Naive thymus-derived CD8-positive, alpha-beta T cell (primary cell): ENCODE data around the gene MARCHF2. TPM values are rescaled to one million over a fixed set of nuclear protein-coding genes. Genes with fewer than 3 reads are reported as not detected.
A peak's percentile ranks its signal among the peaks of the same experiment; 100 is the strongest.

Source experiments
- ATAC-seq, 2 donors: fragments of 150-1000 bp; cut with Tn5 transposase in 1 of 2; sonication (Bioruptor Pico), chemical (Tn5 transposase) in 1 of 2; 1 replicate in 1 of 2; 2 replicates in 1 of 2; pipeline ENCODE4 v1.10.0; 2021; ENCODE audit warnings: mild to moderate bottlenecking in 2 of 2, moderate library complexity in 2 of 2
- POLR2A ChIA-PET: fragments of 350-600 bp; sonication (Branson Sonifier 250); formaldehyde crosslinking; loops from one replicate; lab custom pipeline; 2021; ENCODE audit warnings: antibody characterized with exemption; lab: Charles Lee
- DNase-seq, 10 donors: peaks; one replicate each; pipeline versions ENCODE4 v3.0.0 to v3.0.0-alpha.2; 2020 to 2022
- H3K27ac Mint-ChIP-seq, 10 donors: one replicate each; pipeline ENCODE4 v1.8.0; 2020 to 2022; ENCODE audit warnings: mild to moderate bottlenecking in 10 of 10, mixed read lengths in 10 of 10, moderate library complexity in 4 of 10, inconsistent platforms in 1 of 10
- H3K27me3 Mint-ChIP-seq, 5 donors: one replicate each; pipeline ENCODE4 v1.8.0; 2021 to 2022; ENCODE audit warnings: mixed read lengths in 5 of 5
- H3K36me3 Mint-ChIP-seq, 3 donors: one replicate each; pipeline ENCODE4 v1.8.0; 2020 to 2022; ENCODE audit warnings: mixed read lengths in 3 of 3, mild to moderate bottlenecking in 2 of 3, inconsistent platforms in 1 of 3
- H3K4me1 Mint-ChIP-seq, 4 donors: one replicate each; pipeline ENCODE4 v1.8.0; 2021 to 2022; ENCODE audit warnings: mixed read lengths in 4 of 4
- H3K4me3 Mint-ChIP-seq, 10 donors: one replicate each; pipeline ENCODE4 v1.8.0; 2020 to 2022; ENCODE audit warnings: mild to moderate bottlenecking in 10 of 10, mixed read lengths in 10 of 10, moderate library complexity in 6 of 10, inconsistent platforms in 1 of 10
- H3K9me3 Mint-ChIP-seq, 9 donors: one replicate each; pipeline ENCODE4 v1.8.0; 2020 to 2022; ENCODE audit warnings: mixed read lengths in 9 of 9, mild to moderate bottlenecking in 3 of 9, inconsistent platforms in 1 of 9, moderate library complexity in 1 of 9
- polyA plus RNA-seq, 3 donors: library from polyadenylated mRNA; unstranded; fragments of 300-500 nt; fragmentation: Illumina TruSeq; gene quantifications; one replicate each; pipeline ENCODE4 v1.2.3, GENCODE V29; 2021
- total RNA-seq, 8 experiments: library from RNA in 2 of 8; stranded (reverse) in 2 of 8; gene quantifications; one replicate each; pipeline ENCODE4 v1.2.3 and lab custom pipeline; 2021 to 2026

Gene MARCHF2
- total and polyA plus RNA-seq, 5 experiments from 2014 or later: 21.1 to 40.1 (median 31.4) TPM

DNA sequence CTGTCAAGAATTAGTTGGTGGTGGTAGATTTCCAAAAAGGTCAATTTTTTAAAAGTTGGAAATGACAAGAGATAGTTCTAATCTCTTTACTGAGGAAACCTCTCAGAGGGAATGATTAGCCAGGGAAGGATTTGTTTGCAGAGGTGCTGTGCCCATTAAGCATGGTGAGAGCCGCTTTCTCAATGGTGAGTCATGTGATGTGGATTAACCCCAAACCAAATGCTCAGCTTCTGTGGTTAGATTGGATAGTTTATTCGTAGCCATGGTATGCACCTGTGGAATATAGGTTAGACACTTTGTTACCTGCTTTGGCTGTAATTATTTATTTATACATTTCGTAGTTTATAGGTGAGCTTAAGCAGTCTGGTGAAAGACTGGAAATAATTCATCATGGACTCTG lies 38.8 kb downstream of the MARCHF2 start:
- no peaks in the 10 kb centered on the region for H3K27me3 Mint-ChIP-seq

DNA sequence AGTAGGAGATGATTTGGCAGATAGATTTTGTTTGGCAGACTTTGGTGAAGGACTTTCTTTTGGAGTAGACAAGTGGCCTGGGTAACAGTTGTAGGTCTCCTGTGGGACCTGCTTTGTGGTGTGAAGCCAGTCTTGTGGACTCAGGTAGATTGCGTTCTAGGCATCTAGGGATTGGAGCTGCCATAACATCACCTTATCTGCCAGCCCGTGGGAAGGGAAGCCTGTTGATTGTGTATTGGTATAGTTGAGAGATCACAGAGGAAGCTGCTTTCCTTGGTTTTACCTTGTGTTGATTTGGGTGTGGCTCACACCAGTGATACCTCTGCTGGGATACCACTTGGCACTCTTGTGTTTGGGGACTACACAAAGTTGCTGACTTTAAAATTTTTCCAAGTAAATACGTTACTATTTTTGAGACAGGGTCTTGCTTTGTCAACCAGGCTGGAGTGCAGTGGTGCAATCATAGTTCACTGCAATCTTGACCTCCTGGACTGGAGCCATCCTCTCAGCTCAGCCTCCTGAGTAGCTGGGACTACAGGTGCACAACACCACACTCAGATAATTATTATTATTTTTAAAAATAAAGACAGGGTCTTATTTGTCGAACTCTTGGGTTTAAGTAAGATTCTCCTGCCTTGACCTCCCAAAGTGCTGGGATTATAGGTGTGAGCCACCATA lies 39.5 kb downstream of the MARCHF2 start:
- Mint-ChIP-seq H3K4me3 (peak overlapping the region in 9 of 10 donors; percentile 4 to 73 (median 46)), H3K4me1 (peaks cover 40 to 90% (median 81%) of the 10 kb centered on the region in 4 donors), H3K36me3 (peaks cover 0 to 81% (median 2%) of the 10 kb centered on the region in 3 donors), H3K27ac (peak overlapping the region in 6 of 10 donors; percentile 12 to 76 (median 72)), H3K9me3 (no peaks in the 10 kb centered on the region), H3K27me3 (no peaks in the 10 kb centered on the region)
- DNase-seq (no peak), ATAC-seq (no peak)
- POLR2A ChIA-PET: interaction anchor here (0.7 to 1.1 kb wide), 3 partner anchors 13 to 42 kb away, joined by 3 to 5 read pairs (median 3); no protein-coding TSS in a partner anchor

More for the DNA sequence above, 38.8 kb downstream of the MARCHF2 start:
- POLR2A ChIA-PET: interaction anchor here (0.6 kb wide), 2 partner anchors 18 to 89 kb away, joined by 4 to 5 read pairs; no protein-coding TSS in a partner anchor
- Mint-ChIP-seq H3K9me3 (no peaks in the 10 kb centered on the region), H3K36me3 (peaks cover 0 to 81% (median 5%) of the 10 kb centered on the region in 3 donors), H3K4me3 (peak overlapping the region in 9 of 10 donors; percentile 19 to 73 (median 60)), H3K27ac (peak overlapping the region in 6 of 10 donors; percentile 11 to 75 (median 35)), H3K4me1 (peaks cover 45 to 90% (median 85%) of the 10 kb centered on the region in 4 donors)
- DNase-seq (no peak), ATAC-seq (peak; percentile 51 to 54)

DNA sequence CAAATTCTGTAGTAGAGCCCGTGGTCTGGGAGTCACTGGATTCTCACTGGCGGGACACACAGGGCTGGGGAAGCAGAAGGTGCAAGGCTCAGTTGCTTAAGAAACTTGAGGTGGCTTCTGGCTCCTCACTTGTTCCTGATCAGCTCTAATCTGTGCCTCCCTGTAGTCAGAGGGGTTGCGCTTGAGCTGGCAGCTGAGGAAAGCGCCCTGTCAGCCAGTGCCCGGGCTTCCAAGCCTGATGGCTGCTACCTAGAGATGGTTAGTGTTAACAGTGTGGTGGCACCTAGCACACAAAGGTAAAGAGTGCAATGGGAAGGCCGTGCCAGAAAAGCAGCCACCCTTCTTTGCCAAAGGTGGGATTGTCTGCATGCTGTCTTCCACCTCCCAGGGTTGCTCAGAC lies 40.5 kb downstream of the MARCHF2 start:
- no peak for ATAC-seq
- Mint-ChIP-seq H3K27ac (peak overlapping the region in 7 of 10 donors; percentile 12 to 90 (median 63)), H3K4me3 (peak overlapping the region in 9 of 10 donors; percentile 1 to 71 (median 38)), H3K4me1 (peaks cover 42 to 93% (median 84%) of the 10 kb centered on the region in 4 donors), H3K27me3 (no peaks in the 10 kb centered on the region), H3K9me3 (no peaks in the 10 kb centered on the region), H3K36me3 (peaks cover 0 to 81% (median 2%) of the 10 kb centered on the region in 3 donors)
- POLR2A ChIA-PET: interaction anchor here (1.1 kb wide), 2 partner anchors 12 to 26 kb away, joined by 3 to 5 read pairs; no protein-coding TSS in a partner anchor
- DNase-seq: no peak

DNA sequence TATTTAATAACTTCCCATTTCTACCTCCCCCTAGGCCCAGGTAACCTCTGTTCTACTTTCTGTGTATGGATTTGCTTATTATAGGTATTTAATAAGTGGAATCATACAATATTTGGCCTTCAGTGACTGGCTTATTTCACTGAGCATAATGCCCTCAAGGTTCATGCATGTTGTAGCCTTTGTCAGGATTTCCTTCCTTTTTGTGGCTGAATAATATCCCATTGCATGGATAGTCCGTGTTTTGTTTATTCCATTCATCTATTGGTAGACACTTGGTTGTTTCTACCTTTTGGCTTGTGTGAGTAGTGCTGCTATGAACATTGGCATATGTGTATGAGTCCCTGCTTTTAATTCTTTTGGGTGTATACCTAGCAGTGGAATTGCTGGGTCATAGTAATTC lies 41.1 kb downstream of the MARCHF2 start:
- peaks cover 39 to 94% (median 85%) of the 10 kb centered on the region in 4 donors for H3K4me1 Mint-ChIP-seq
- peak overlapping the region in 5 of 10 donors; percentile 1 to 59 (median 38) for H3K4me3 Mint-ChIP-seq
- POLR2A ChIA-PET: interaction anchor here (0.7 kb wide), 1 partner anchor 76 kb away, joined by 9 read pairs; no protein-coding TSS in a partner anchor

DNA sequence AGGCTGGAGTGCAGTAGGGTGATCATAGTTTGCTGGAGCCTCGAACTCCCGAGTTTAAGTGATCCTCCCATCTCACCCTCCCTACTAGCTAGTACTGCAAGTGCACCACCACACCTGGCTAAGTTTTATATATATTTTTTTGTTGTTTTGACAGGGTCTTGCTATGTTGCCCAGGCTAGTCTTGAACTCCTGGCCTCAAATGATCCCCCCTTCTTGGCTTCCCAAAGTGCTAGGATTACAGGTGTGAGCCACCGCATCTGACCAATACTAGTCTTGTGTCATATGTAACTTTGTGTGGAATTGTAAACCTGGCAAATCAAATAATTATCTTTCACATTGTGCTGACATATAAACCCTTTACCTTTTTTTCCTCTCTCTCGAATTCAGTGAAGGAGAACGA lies 41.9 kb downstream of the MARCHF2 start:
- DNase-seq (no peak), ATAC-seq (no peak)
- Mint-ChIP-seq H3K27ac (peak overlapping the region in 3 of 10 donors; percentile 21 to 41 (median 27)), H3K4me1 (peaks cover 38 to 97% (median 88%) of the 10 kb centered on the region in 4 donors), H3K36me3 (peaks cover 0 to 85% (median 3%) of the 10 kb centered on the region in 3 donors), H3K9me3 (no peaks in the 10 kb centered on the region), H3K4me3 (peak overlapping the region in 6 of 10 donors; percentile 2 to 38 (median 20)), H3K27me3 (no peaks in the 10 kb centered on the region)
- POLR2A ChIA-PET: interaction anchor here (0.6 to 0.7 kb wide), 2 partner anchors 76 to 249 kb away, joined by 3 to 9 read pairs; no protein-coding TSS in a partner anchor

More for the DNA sequence above, 41.1 kb downstream of the MARCHF2 start:
- Mint-ChIP-seq H3K27me3 (no peaks in the 10 kb centered on the region), H3K36me3 (peaks cover 0 to 81% (median 2%) of the 10 kb centered on the region in 3 donors), H3K27ac (peak overlapping the region in 3 of 10 donors; percentile 21 to 90 (median 63)), H3K9me3 (no peaks in the 10 kb centered on the region)
- DNase-seq (no peak), ATAC-seq (no peak)

DNA sequence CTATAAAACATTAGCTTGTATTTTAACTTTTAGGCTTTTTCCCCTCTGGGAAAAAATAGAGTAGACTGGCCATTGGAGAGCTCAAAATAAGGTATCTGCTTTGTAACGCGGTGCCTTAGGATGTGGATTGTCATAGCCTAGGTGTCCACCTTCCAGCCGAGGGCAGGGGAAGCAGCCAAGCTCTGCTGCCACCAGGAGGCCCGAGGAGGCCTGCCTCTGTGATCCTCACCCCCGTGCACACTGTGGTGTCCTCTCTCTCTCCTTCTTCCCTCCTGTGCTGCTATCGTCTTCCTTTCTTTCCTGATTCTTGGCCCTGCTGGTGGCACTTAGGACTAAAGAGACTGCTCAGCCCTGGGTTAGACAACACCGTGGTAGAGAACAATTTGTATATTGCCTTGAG lies 43.0 kb downstream of the MARCHF2 start:
- Mint-ChIP-seq H3K4me3 (peak overlapping the region in 3 of 10 donors; percentile 12 to 37 (median 26)), H3K27ac (peak overlapping the region in 5 of 10 donors; percentile 19 to 66 (median 32)), H3K27me3 (no peaks in the 10 kb centered on the region), H3K36me3 (peaks cover 0 to 87% (median 6%) of the 10 kb centered on the region in 3 donors), H3K9me3 (no peaks in the 10 kb centered on the region), H3K4me1 (peaks cover 40 to 97% (median 92%) of the 10 kb centered on the region in 4 donors)
- ATAC-seq (peak in 1 of 2 donors; percentile 33), DNase-seq (no peak)
- POLR2A ChIA-PET: interaction anchor here (0.5 to 1.0 kb wide), 5 partner anchors 11 to 156 kb away, joined by 3 to 6 read pairs (median 3); partner anchors contain the start of gene HNRNPM

DNA sequence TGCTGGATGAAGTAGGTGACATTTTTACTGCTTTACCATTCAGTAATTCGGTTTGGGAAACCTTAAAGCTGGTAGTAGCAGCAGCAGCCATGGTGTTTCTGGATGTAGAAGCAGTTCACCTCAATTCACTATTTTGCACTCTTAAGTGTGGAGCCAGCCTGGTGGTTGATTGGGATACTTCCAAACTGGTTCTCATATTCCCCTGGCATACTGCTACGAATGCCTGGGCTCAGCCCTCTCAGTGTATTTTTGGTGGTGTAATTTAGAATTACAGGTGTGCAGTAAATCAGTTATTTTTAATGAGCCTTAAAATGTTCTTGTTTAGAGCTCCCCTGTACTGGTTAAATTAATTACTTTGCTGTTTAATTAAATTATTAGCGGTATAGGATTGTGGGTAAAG lies 44.1 kb downstream of the MARCHF2 start:
- H3K4me1 Mint-ChIP-seq: peaks cover 36 to 95% (median 91%) of the 10 kb centered on the region in 4 donors
- no peaks in the 10 kb centered on the region for H3K27me3 Mint-ChIP-seq
- no peaks in the 10 kb centered on the region for H3K9me3 Mint-ChIP-seq
- ATAC-seq (no peak), DNase-seq (no peak)
- peaks cover 0 to 84% (median 6%) of the 10 kb centered on the region in 3 donors for H3K36me3 Mint-ChIP-seq
- POLR2A ChIA-PET: interaction anchor here (0.6 to 1.5 kb wide), 3 partner anchors 8 to 1950 kb away, joined by 3 read pairs; no protein-coding TSS in a partner anchor
- no peak overlapping the region for H3K4me3 Mint-ChIP-seq
- H3K27ac Mint-ChIP-seq: peak overlapping the region in 1 of 10 donors; percentile 14

DNA sequence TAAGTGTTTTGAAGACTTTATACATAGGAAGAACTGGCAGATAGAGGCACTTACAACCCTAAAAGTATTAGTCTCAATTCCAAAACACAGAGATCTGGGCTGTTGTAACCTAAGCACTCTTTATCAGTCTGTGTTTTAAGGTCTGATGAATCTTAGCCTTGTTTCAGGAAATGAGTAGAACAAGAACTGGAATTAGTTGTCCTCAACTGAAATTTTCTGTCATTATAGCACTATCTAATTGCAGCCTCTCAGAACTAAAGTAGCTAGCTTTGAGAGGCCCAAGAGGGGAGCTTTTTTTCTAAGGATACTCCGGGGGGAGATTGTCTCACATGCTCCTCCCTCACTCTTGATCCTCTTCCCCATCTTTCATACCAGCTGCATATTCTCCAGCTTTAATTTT lies 44.7 kb downstream of the MARCHF2 start:
- Mint-ChIP-seq H3K9me3 (no peaks in the 10 kb centered on the region), H3K27me3 (no peaks in the 10 kb centered on the region), H3K36me3 (peaks cover 0 to 85% (median 6%) of the 10 kb centered on the region in 3 donors), H3K27ac (peak overlapping the region in 1 of 10 donors; percentile 56), H3K4me1 (peaks cover 39 to 96% (median 92%) of the 10 kb centered on the region in 4 donors), H3K4me3 (peak overlapping the region in 1 of 10 donors; percentile 73)
- ATAC-seq: no peak
- no peak for DNase-seq
- POLR2A ChIA-PET: interaction anchor here (0.6 to 1.5 kb wide), 3 partner anchors 9 to 1950 kb away, joined by 3 read pairs; no protein-coding TSS in a partner anchor

DNA sequence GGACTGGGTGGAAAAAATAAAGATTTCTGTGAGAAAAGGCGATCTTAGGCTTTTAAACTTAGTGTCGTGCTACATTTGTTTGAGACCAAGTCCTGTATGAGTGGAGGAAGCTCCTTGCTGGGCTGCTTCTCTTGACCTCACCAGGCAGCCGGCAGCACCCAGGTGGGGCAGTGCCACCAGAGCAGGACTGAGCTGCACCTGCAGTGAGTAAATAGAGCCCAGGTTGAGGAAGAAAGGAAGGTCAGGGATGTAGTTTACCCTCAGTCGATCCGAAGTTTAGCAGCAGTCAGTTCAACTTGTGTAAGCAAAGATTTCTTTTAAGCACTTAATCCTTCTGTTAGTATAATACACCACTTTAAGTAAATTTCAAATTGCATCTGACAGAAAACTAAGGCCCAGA lies 45.3 kb downstream of the MARCHF2 start:
- Mint-ChIP-seq H3K27me3 (no peaks in the 10 kb centered on the region), H3K36me3 (peaks cover 1 to 87% (median 6%) of the 10 kb centered on the region in 3 donors), H3K4me3 (peak overlapping the region in 5 of 10 donors; percentile 3 to 73 (median 45)), H3K27ac (peak overlapping the region in 5 of 10 donors; percentile 3 to 56 (median 16)), H3K9me3 (no peaks in the 10 kb centered on the region), H3K4me1 (peaks cover 40 to 94% (median 92%) of the 10 kb centered on the region in 4 donors)
- POLR2A ChIA-PET: interaction anchor here (1.5 kb wide), 1 partner anchor 9 kb away, joined by 3 read pairs; no protein-coding TSS in a partner anchor
- ATAC-seq (no peak), DNase-seq (no peak)

DNA sequence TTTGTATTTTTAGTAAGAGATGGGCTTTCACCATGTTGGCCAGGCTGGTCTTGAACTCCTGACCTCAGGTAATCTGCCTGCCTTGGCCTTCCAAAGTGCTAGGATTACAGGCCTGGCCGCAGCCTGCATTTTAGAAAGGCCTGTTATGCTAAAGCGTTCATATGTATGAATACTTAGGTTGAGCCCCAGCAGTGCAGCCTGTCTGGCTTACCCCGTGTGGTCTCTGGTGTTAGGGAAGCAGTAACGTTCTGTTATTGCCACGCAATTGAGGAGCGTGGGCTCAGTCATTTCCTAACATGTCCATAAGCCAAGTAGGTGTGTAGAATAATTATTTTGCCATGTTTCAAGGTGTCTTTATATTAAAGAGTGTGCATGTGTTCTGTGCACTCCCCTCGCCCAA lies 46.0 kb downstream of the MARCHF2 start:
- ATAC-seq (no peak), DNase-seq (no peak)
- POLR2A ChIA-PET: no interaction called here
- Mint-ChIP-seq H3K27ac (peak overlapping the region in 5 of 10 donors; percentile 29 to 65 (median 56)), H3K4me1 (peaks cover 38 to 91% (median 88%) of the 10 kb centered on the region in 4 donors), H3K36me3 (peaks cover 4 to 93% (median 8%) of the 10 kb centered on the region in 3 donors), H3K27me3 (no peaks in the 10 kb centered on the region), H3K9me3 (no peaks in the 10 kb centered on the region), H3K4me3 (no peak overlapping the region)

DNA sequence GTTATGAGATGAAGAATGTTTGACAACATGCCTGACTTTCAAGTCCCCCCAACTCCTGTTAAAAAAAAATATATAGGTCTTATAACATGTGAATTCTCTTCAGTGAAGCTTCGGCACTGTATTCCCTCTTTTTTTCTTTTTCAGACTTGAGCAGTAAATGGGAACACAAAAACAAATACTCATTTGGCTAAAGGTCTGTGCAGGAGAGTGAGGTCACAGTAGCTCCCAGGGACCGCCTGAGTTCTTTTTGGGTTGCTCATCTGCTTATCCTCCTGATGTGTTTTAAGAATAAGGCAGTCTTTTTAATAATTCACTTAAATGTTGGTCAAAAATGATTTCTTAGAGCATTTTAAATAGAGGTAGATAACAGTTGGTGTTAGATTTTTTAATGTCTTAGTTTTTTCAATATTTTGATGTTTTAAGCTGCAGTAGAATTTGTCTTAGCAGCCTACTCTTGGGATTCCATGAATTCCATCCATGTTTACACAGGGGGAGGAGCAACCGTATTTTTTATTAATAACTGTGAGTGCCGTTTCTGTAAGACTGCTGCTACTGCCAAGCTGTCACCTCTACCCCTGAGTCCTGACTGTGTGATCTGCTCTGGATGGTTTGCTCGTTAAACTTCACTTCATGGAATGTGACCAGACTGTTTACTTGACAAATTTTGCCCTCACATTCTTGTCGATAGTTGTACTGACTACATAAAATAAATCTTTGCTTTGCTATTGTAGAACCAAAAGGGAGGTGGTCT lies 46.6 kb downstream of the MARCHF2 start:
- peak overlapping the region in 5 of 10 donors; percentile 1 to 56 (median 39) for H3K27ac Mint-ChIP-seq
- H3K36me3 Mint-ChIP-seq: peaks cover 4 to 94% (median 8%) of the 10 kb centered on the region in 3 donors
- H3K9me3 Mint-ChIP-seq: no peaks in the 10 kb centered on the region
- H3K4me1 Mint-ChIP-seq: peaks cover 36 to 87% (median 82%) of the 10 kb centered on the region in 4 donors
- ATAC-seq (no peak), DNase-seq (no peak)
- H3K4me3 Mint-ChIP-seq: peak overlapping the region in 2 of 10 donors; percentile 14 to 50
- H3K27me3 Mint-ChIP-seq: no peaks in the 10 kb centered on the region
- POLR2A ChIA-PET: interaction anchor here (1.1 kb wide), 1 partner anchor 13 kb away, joined by 3 read pairs; no protein-coding TSS in a partner anchor
